K562 (cell line): ENCODE data around the gene INMT. TPM values are rescaled to one million over a fixed set of nuclear protein-coding genes. Genes with fewer than 3 reads are reported as not detected.
A peak's percentile ranks its signal among the peaks of the same experiment; 100 is the strongest.

ENCODE experiments used
- E2F1 ChIP-seq: sonication (generic); formaldehyde crosslinking; IDR thresholded peaks from 2 replicates; pipeline ENCODE4 v1.8.1; 2023; ENCODE audit warnings: mild to moderate bottlenecking, missing genetic modification reagents, moderate library complexity
- ETV1 ChIP-seq: fragments of 450-650 bp; conservative IDR thresholded peaks from 2 replicates; pipeline ENCODE4 v1.6.1; 2016; ENCODE audit warnings: missing genetic modification characterization, control low read depth, low read depth, missing compliant biosample characterization
- FOS ChIP-seq: IDR thresholded peaks from 3 replicates; pipeline ENCODE4 v1.6.1; 2011; ENCODE audit not compliant: insufficient read length; ENCODE audit errors: extremely low read depth
- FOXA3 ChIP-seq, 2 experiments: fragments of 450-650 bp in 1 of 2; sonication (generic) in 1 of 2; formaldehyde crosslinking; IDR thresholded peaks in 1 of 2; conservative IDR thresholded peaks in 1 of 2; 2 replicates each; pipeline versions ENCODE4 v1.4.0 to v1.8.0; 2020 to 2022; ENCODE audit warnings: mild to moderate bottlenecking in 2 of 2, missing genetic modification reagents in 1 of 2
- HMGN3 ChIP-seq: IDR thresholded peaks from 2 replicates; pipeline ENCODE4 v1.6.1; 2011; ENCODE audit warnings: borderline replicate concordance, low read depth, mild to moderate bottlenecking, mixed read lengths, low read length; ENCODE audit not compliant: insufficient read length; ENCODE audit errors: extremely low read depth
- IFI16 ChIP-seq: fragments of 250-450 bp; sonication (Bioruptor Pico); IDR thresholded peaks from 2 replicates; pipeline ENCODE4 v2.1.2; 2022; ENCODE audit warnings: mild to moderate bottlenecking, inconsistent platforms
- MEF2D ChIP-seq: conservative IDR thresholded peaks from 2 replicates; pipeline ENCODE4 v1.6.1; 2016; ENCODE audit warnings: low read depth, missing genetic modification characterization, missing compliant biosample characterization
- PCBP1 ChIP-seq: fragments of 200-400 bp; formaldehyde crosslinking; IDR thresholded peaks from 2 replicates; pipeline ENCODE4 v1.6.1; 2018; ENCODE audit warnings: mild to moderate bottlenecking, low read depth, low read length; ENCODE audit not compliant: poor library complexity, severe bottlenecking
- RAD21 ChIP-seq, 2 experiments: fragments of 250-450 bp in 1 of 2; fragments of 450-650 bp in 1 of 2; sonication (Bioruptor Pico) in 1 of 2; formaldehyde crosslinking in 1 of 2; IDR thresholded peaks in 1 of 2; conservative IDR thresholded peaks in 1 of 2; 2 replicates each; pipeline versions ENCODE4 v1.4.0 to v1.8.0; 2020 to 2022; ENCODE audit warnings: mild to moderate bottlenecking in 2 of 2, moderate library complexity in 1 of 2
- TEAD4 ChIP-seq, 2 experiments: sonication (generic) in 1 of 2; formaldehyde crosslinking in 1 of 2; IDR thresholded peaks; 2 replicates each; pipeline versions ENCODE4 v1.6.1 to v1.8.0; 2012 to 2022; ENCODE audit warnings: borderline replicate concordance in 1 of 2, inconsistent platforms in 1 of 2, low read length in 1 of 2, mild to moderate bottlenecking in 1 of 2, missing genetic modification reagents in 1 of 2
- TSC22D4 ChIP-seq: fragments of 450-650 bp; IDR thresholded peaks from 2 replicates; pipeline ENCODE4 v1.6.1; 2016; ENCODE audit warnings: missing genetic modification characterization, missing biosample characterization, control low read depth
- ZNF263 ChIP-seq: sonication (generic); formaldehyde crosslinking; IDR thresholded peaks from 2 replicates; pipeline ENCODE4 v1.8.0; 2022; ENCODE audit warnings: mild to moderate bottlenecking, missing genetic modification reagents, borderline replicate concordance
- ZNF551 ChIP-seq: fragments of 250-450 bp; sonication (Bioruptor Pico); IDR thresholded peaks from 2 replicates; pipeline ENCODE4 v1.5.0; 2021; ENCODE audit warnings: mild to moderate bottlenecking, moderate library complexity
- polyA plus RNA-seq, 8 experiments: library from polyadenylated mRNA; depleted of rRNA in 4 of 8; stranded (reverse) in 5 of 8; unstranded in 3 of 8; fragments of >200 nt; fragmentation: Nextera tagmentation in 2 of 8; fragmentation: Illumina TruSeq in 1 of 8; extraction: Ambion mirVana in 2 of 8; extraction: Trizol in 1 of 8; gene quantifications; 2 replicates each; pipeline versions ENCODE4 v1.2.1 to v1.2.3, GENCODE V29; 2011 to 2014; ENCODE audit warnings: inconsistent platforms in 1 of 8, missing spikeins in 1 of 8
- total RNA-seq, 7 experiments: library from RNA; depleted of rRNA in 6 of 7; stranded (reverse); fragments of >200 nt in 6 of 7; fragmentation: Illumina TruSeq in 2 of 7; extraction: Trizol in 2 of 7; gene quantifications; 2 replicates each; pipeline versions ENCODE4 v1.2.1 to v1.2.3, GENCODE V29; 2011 to 2021; ENCODE audit warnings: low replicate concordance in 1 of 7
- TF ChIP-seq, protein P1 (sequence below), 2 experiments: IDR thresholded peaks; 2 replicates each; pipeline ENCODE4 v1.6.1; 2011; ENCODE audit warnings: borderline replicate concordance in 1 of 2, control low read depth in 1 of 2, low read depth in 1 of 2, low read length in 1 of 2, mild to moderate bottlenecking in 1 of 2, mixed read lengths in 1 of 2, moderate library complexity in 1 of 2; ENCODE audit not compliant: insufficient read depth in 1 of 2, insufficient read length in 1 of 2, poor library complexity in 1 of 2, severe bottlenecking in 1 of 2; ENCODE audit errors: extremely low read depth in 1 of 2
- TF ChIP-seq, protein P2 (sequence below): IDR thresholded peaks from 2 replicates; pipeline ENCODE4 v1.6.1; 2011; ENCODE audit warnings: borderline replicate concordance, low read depth, mild to moderate bottlenecking, moderate library complexity, low read length; ENCODE audit not compliant: insufficient read depth, poor library complexity, severe bottlenecking
- TF ChIP-seq, protein P3 (sequence below), 3 experiments: fragments of 200-800 bp in 1 of 3; sonication (Bioruptor generic) in 1 of 3; sonication (generic) in 1 of 3; formaldehyde crosslinking in 1 of 3; IDR thresholded peaks; 2 replicates each; pipeline versions ENCODE4 v1.6.1 to v1.8.0; 2016 to 2022; ENCODE audit warnings: mild to moderate bottlenecking in 2 of 3, missing compliant biosample characterization in 2 of 3, missing genetic modification characterization in 2 of 3, missing genetic modification reagents in 1 of 3

The INMT gene
- total and polyA plus RNA-seq, 9 of the 15 experiments (the other 6 are each of a cell fraction or from before 2014, with no cell fraction given), result 0.04 to 0.27 TPM; not detected in 7

- TF ChIP-seq E2F1 (CRISPR knock-in tag) (no peak), ZNF551 (CRISPR knock-in tag) (no peak), FOS (no peak), ZNF263 (CRISPR knock-in tag) (no peak; the same call in 1 of the 2 replicates), MEF2D (tag) (peak; percentile 69), PCBP1 (no peak), TEAD4 (IDR thresholded peaks at IDR 0.05; ENCODE audit: low read length) (peak; percentile 100), TEAD4 (CRISPR knock-in tag; IDR thresholded peaks at IDR 0.05; ENCODE audit: borderline replicate concordance) (no peak), RAD21 (CRISPR knock-in tag; conservative IDR thresholded peaks at IDR 0.05 in 1 of 2, IDR thresholded peaks at IDR 0.05 in 1 of 2) (peak in 1 of 2 experiments; percentile 13; a peak in 1 of 4 replicates), FOXA3 (CRISPR knock-in tag; conservative IDR thresholded peaks at IDR 0.05 in 1 of 2, IDR thresholded peaks at IDR 0.05 in 1 of 2) (peak; percentile 57 to 91; a peak in 3 of 4 replicates), IFI16 (0 out of 2 replicates have a peak, but pooled peaks have one; percentile 3), HMGN3 (peak; percentile 92), TSC22D4 (tag) (no peak), ETV1 (tag) (0 out of 2 replicates have a peak, but pooled peaks have one; percentile 3)
- TF ChIP-seq, protein P1, sequence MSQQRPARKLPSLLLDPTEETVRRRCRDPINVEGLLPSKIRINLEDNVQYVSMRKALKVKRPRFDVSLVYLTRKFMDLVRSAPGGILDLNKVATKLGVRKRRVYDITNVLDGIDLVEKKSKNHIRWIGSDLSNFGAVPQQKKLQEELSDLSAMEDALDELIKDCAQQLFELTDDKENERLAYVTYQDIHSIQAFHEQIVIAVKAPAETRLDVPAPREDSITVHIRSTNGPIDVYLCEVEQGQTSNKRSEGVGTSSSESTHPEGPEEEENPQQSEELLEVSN (IDR thresholded peaks at IDR 0.05; ENCODE audit: borderline replicate concordance in 1 of 2, extremely low read depth in 1 of 2, insufficient read depth in 1 of 2, insufficient read length in 1 of 2, low read depth in 1 of 2, low read length in 1 of 2, poor library complexity in 1 of 2, severe bottlenecking in 1 of 2), result no peak
- TF ChIP-seq, protein P2, sequence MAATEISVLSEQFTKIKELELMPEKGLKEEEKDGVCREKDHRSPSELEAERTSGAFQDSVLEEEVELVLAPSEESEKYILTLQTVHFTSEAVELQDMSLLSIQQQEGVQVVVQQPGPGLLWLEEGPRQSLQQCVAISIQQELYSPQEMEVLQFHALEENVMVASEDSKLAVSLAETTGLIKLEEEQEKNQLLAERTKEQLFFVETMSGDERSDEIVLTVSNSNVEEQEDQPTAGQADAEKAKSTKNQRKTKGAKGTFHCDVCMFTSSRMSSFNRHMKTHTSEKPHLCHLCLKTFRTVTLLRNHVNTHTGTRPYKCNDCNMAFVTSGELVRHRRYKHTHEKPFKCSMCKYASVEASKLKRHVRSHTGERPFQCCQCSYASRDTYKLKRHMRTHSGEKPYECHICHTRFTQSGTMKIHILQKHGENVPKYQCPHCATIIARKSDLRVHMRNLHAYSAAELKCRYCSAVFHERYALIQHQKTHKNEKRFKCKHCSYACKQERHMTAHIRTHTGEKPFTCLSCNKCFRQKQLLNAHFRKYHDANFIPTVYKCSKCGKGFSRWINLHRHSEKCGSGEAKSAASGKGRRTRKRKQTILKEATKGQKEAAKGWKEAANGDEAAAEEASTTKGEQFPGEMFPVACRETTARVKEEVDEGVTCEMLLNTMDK, result no peak
- TF ChIP-seq, protein P3, sequence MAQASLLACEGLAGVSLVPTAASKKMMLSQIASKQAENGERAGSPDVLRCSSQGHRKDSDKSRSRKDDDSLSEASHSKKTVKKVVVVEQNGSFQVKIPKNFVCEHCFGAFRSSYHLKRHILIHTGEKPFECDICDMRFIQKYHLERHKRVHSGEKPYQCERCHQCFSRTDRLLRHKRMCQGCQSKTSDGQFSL (CRISPR knock-in tag; IDR thresholded peaks at IDR 0.05), result peak; percentile 49; the same call in 1 of the 2 replicates
- TF ChIP-seq, protein P3 (tag; IDR thresholded peaks at IDR 0.05), result peak in 1 of 2 experiments; percentile 80; a peak in 2 of 4 replicates
Measured at GRCh38 chr7:30761214-30762156, 9.6 kb downstream of the INMT start (continued).
